SK-N-SH treated with all-trans-retinoic acid at 6 μM for 48 hours (cell line): ENCODE results near the gene AOPEP.
A peak's percentile ranks its signal among the peaks of the same experiment; 100 is the strongest.

ENCODE experiments used
- ATAC-seq: fragments of 200-7000 bp; cut with Tn5 transposase; 3 replicates; pipeline ENCODE4 v1.9.1; 2020; ENCODE audit warnings: mild to moderate bottlenecking, moderate library complexity
- ARNTL ChIP-seq: fragments of 450-650 bp; formaldehyde crosslinking; IDR thresholded peaks from 2 replicates; pipeline ENCODE4 v1.5.0; 2020; ENCODE audit warnings: low read depth, mild to moderate bottlenecking, moderate library complexity, borderline replicate concordance
- BACH2 ChIP-seq: fragments of 250-450 bp; sonication (Bioruptor Pico); IDR thresholded peaks from 2 replicates; pipeline ENCODE4 v1.9.0; 2021; ENCODE audit warnings: mild to moderate bottlenecking, borderline replicate concordance
- CREB5 ChIP-seq: fragments of 250-450 bp; sonication (Bioruptor Pico); IDR thresholded peaks from 2 replicates; pipeline ENCODE4 v1.5.1; 2020; ENCODE audit warnings: low read depth, mild to moderate bottlenecking, moderate library complexity
- CSDC2 ChIP-seq: fragments of 250-450 bp; sonication (Bioruptor Pico); IDR thresholded peaks from 2 replicates; pipeline ENCODE4 v1.5.0; 2020; ENCODE audit warnings: mild to moderate bottlenecking, moderate library complexity
- CSRNP3 ChIP-seq: fragments of 250-450 bp; sonication (Bioruptor Pico); IDR thresholded peaks from 2 replicates; pipeline ENCODE4 v1.5.1; 2021; ENCODE audit warnings: mild to moderate bottlenecking, moderate library complexity
- ESRRG ChIP-seq: fragments of 250-450 bp; sonication (Bioruptor Pico); IDR thresholded peaks from 2 replicates; pipeline ENCODE4 v1.6.1; 2021; ENCODE audit warnings: mild to moderate bottlenecking
- GLIS3 ChIP-seq: fragments of 250-450 bp; sonication (Bioruptor Pico); IDR thresholded peaks from 2 replicates; pipeline ENCODE4 v1.5.0; 2020; ENCODE audit warnings: mild to moderate bottlenecking, moderate library complexity
- ISL1 ChIP-seq: fragments of 250-450 bp; sonication (Bioruptor Pico); IDR thresholded peaks from 2 replicates; pipeline ENCODE4 v2.1.2; 2022; ENCODE audit warnings: mild to moderate bottlenecking, moderate library complexity
- POU6F1 ChIP-seq: fragments of 250-450 bp; sonication (Bioruptor Pico); IDR thresholded peaks from 2 replicates; pipeline ENCODE4 v1.8.0; 2021; ENCODE audit warnings: low read depth, mild to moderate bottlenecking, moderate library complexity, borderline replicate concordance
- PPARA ChIP-seq: fragments of 250-450 bp; sonication (Bioruptor Pico); IDR thresholded peaks from 2 replicates; pipeline ENCODE4 v1.5.0; 2020; ENCODE audit warnings: mild to moderate bottlenecking, borderline replicate concordance
- SNAI2 ChIP-seq: fragments of 250-450 bp; sonication (Bioruptor Pico); IDR thresholded peaks from 2 replicates; pipeline ENCODE4 v1.5.0; 2020; ENCODE audit warnings: mild to moderate bottlenecking, moderate library complexity
- TCF4 ChIP-seq: fragments of 250-450 bp; sonication (Bioruptor Pico); IDR thresholded peaks from 2 replicates; pipeline ENCODE4 v1.8.0; 2021; ENCODE audit warnings: mild to moderate bottlenecking, moderate library complexity, borderline replicate concordance
- TOX ChIP-seq: fragments of 250-450 bp; sonication (Bioruptor Pico); IDR thresholded peaks from 2 replicates; pipeline ENCODE4 v1.8.0; 2021; ENCODE audit warnings: mild to moderate bottlenecking, moderate library complexity, borderline replicate concordance
- TSHZ2 ChIP-seq: fragments of 250-450 bp; sonication (Bioruptor Pico); IDR thresholded peaks from 2 replicates; pipeline ENCODE4 v1.5.0; 2020; ENCODE audit warnings: mild to moderate bottlenecking, moderate library complexity
- ZC3H10 ChIP-seq: fragments of 250-450 bp; sonication (Bioruptor Pico); IDR thresholded peaks from 2 replicates; pipeline ENCODE4 v1.5.1; 2021; ENCODE audit warnings: mild to moderate bottlenecking, moderate library complexity
- ZFP3 ChIP-seq: fragments of 250-450 bp; sonication (Bioruptor Pico); IDR thresholded peaks from 2 replicates; pipeline ENCODE4 v1.5.0; 2020; ENCODE audit warnings: mild to moderate bottlenecking, moderate library complexity
- ZFP30 ChIP-seq: fragments of 450-650 bp; formaldehyde crosslinking; IDR thresholded peaks from 2 replicates; pipeline ENCODE4 v1.5.0; 2022; ENCODE audit warnings: mild to moderate bottlenecking, moderate library complexity
- ZNF565 ChIP-seq: fragments of 450-650 bp; formaldehyde crosslinking; conservative IDR thresholded peaks from 2 replicates; pipeline ENCODE4 v1.5.0; 2020; ENCODE audit warnings: low read depth, mild to moderate bottlenecking, moderate library complexity
- ZNF8 ChIP-seq: fragments of 450-650 bp; formaldehyde crosslinking; IDR thresholded peaks from 2 replicates; pipeline ENCODE4 v1.5.0; 2020; ENCODE audit warnings: mild to moderate bottlenecking, moderate library complexity

AOPEP gene

GRCh38 chr9:95048225-95049087 is 322.0 kb downstream of the AOPEP start:
- no peak for TF ChIP-seq ZNF8 (CRISPR knock-in tag)
- TF ChIP-seq CREB5 (CRISPR knock-in tag) = no peak
- no peak for TF ChIP-seq SNAI2 (CRISPR knock-in tag)
- no peak for TF ChIP-seq ESRRG (CRISPR knock-in tag)
- no peak for TF ChIP-seq ARNTL (CRISPR knock-in tag)
- TF ChIP-seq BACH2 (CRISPR knock-in tag) = no peak
- TF ChIP-seq CSDC2 (CRISPR knock-in tag) = no peak
- no peak for TF ChIP-seq PPARA (CRISPR knock-in tag)
- no peak for TF ChIP-seq POU6F1 (CRISPR knock-in tag)
- TF ChIP-seq ZC3H10 (CRISPR knock-in tag) = no peak
- no peak for TF ChIP-seq GLIS3 (CRISPR knock-in tag)
- no peak for TF ChIP-seq ZFP3 (CRISPR knock-in tag)
- TF ChIP-seq TSHZ2 = no peak
- no peak for TF ChIP-seq ZFP30 (CRISPR knock-in tag)
- ATAC-seq = peak; percentile 72

- TF ChIP-seq BACH2 (CRISPR knock-in tag) (no peak), ZNF8 (CRISPR knock-in tag) (peak; percentile 73)
- TF ChIP-seq, all 23 proteins: peak for 1
- peak; percentile 12; the same call in 2 of the 3 replicates for ATAC-seq
Observed at GRCh38 chr9:95049761-95050160, 323.3 kb downstream of the AOPEP start.

GRCh38 chr9:95053611-95054570 is 327.4 kb downstream of the AOPEP start:
- no peak for TF ChIP-seq ZNF565 (CRISPR knock-in tag)
- TF ChIP-seq ISL1 = no peak
- no peak for TF ChIP-seq SNAI2 (CRISPR knock-in tag)
- no peak for TF ChIP-seq TOX (CRISPR knock-in tag)
- TF ChIP-seq TCF4 (CRISPR knock-in tag) = no peak
- no peak for TF ChIP-seq GLIS3 (CRISPR knock-in tag)
- TF ChIP-seq ZC3H10 (CRISPR knock-in tag) = no peak
- TF ChIP-seq ARNTL (CRISPR knock-in tag) = no peak
- TF ChIP-seq ZFP30 (CRISPR knock-in tag) = no peak
- no peak for TF ChIP-seq ZNF8 (CRISPR knock-in tag)
- no peak for TF ChIP-seq POU6F1 (CRISPR knock-in tag)
- no peak for TF ChIP-seq PPARA (CRISPR knock-in tag)
- TF ChIP-seq CSRNP3 (CRISPR knock-in tag) = no peak
- TF ChIP-seq, all 23 proteins: peak for 0
- ATAC-seq = no peak
